Upper lobe of left lung (tissue), 4 donors: ENCODE results near the gene ACAA2.

Experiments
- CTCF ChIP-seq, 6 experiments: fragments of 450-650 bp in 4 of 6; fragments of 200-600 bp in 2 of 6; sonication (generic) in 2 of 6; IDR thresholded peaks; one replicate each; pipeline ENCODE4 v1.5.1; 2016 to 2019; ENCODE audit warnings: antibody characterized with exemption in 6 of 6
- POLR2AphosphoS5 ChIP-seq, 2 donors: sonication (generic); formaldehyde crosslinking; IDR thresholded peaks; one replicate each; pipeline ENCODE4 v1.5.1; 2017; ENCODE audit warnings: antibody characterized with exemption in 2 of 2

- TF ChIP-seq CTCF (IDR thresholded peaks at IDR 0.05) (no peak), POLR2AphosphoS5 (IDR thresholded peaks at IDR 0.05) (no peak)
Observed at GRCh38 chr18:49861659-49862058, 48.3 kb upstream of the ACAA2 start.
